H1 (cell line): ENCODE data around the gene JMJD8. TPM values are rescaled to one million over a fixed set of nuclear protein-coding genes. Genes with fewer than 3 reads are reported as not detected.
A peak's percentile ranks its signal among the peaks of the same experiment; 100 is the strongest.

Source experiments
- CTCF ChIA-PET: fragments of 300-600 bp; sonication (Branson Sonifier 250); formaldehyde crosslinking; loops from one replicate; lab custom pipeline; 2021; ENCODE audit not compliant: partially characterized antibody; lab: Charles Lee
- POLR2A ChIA-PET: fragments of 300-600 bp; sonication (Branson Sonifier 250); formaldehyde crosslinking; loops from one replicate; lab custom pipeline; 2021; ENCODE audit warnings: inconsistent platforms; ENCODE audit not compliant: partially characterized antibody; lab: Charles Lee
- DNase-seq, 2 experiments: peaks; one replicate each; pipeline versions ENCODE4 v3.0.0 to v3.0.0-alpha.2; 2010 to 2022; ENCODE audit warnings: low spot score in 2 of 2, low read depth in 1 of 2, mixed read lengths in 1 of 2
- FAIRE-seq: peaks from 2 replicates; lab custom pipeline; 2011; peaks lifted over from hg19 to GRCh38; lab: Jason Lieb, UNC
- H2AFZ ChIP-seq: 2 replicates; pipeline ENCODE4 v1.8.1; 2012; ENCODE audit warnings: low read length, inconsistent platforms
- H2AK5ac ChIP-seq: 2 replicates; pipeline ENCODE4 v1.6.1; 2013; ENCODE audit warnings: low read depth, low read length
- H2BK120ac ChIP-seq: replicated peaks from 2 replicates; pipeline ENCODE3; 2013; ENCODE audit warnings: low read depth, low read length, inconsistent platforms
- H2BK12ac ChIP-seq: 2 replicates; pipeline ENCODE4 v1.6.1; 2013; ENCODE audit warnings: low read depth, low read length
- H2BK15ac ChIP-seq: 2 replicates; pipeline ENCODE4 v1.6.1; 2013; ENCODE audit warnings: low read length
- H2BK20ac ChIP-seq: 2 replicates; pipeline ENCODE4 v1.6.1; 2013; ENCODE audit warnings: low read length
- H2BK5ac ChIP-seq: 2 replicates; pipeline ENCODE4 v1.6.1; 2013; ENCODE audit warnings: low read depth, low read length
- H3K14ac ChIP-seq: 2 replicates; pipeline ENCODE4 v1.6.1; 2013; ENCODE audit warnings: inconsistent platforms; ENCODE audit not compliant: insufficient read length
- H3K18ac ChIP-seq: 2 replicates; pipeline ENCODE4 v1.6.1; 2013; ENCODE audit warnings: low read length; ENCODE audit errors: extremely low read depth
- H3K23ac ChIP-seq: 2 replicates; pipeline ENCODE4 v1.6.1; 2013; ENCODE audit warnings: inconsistent platforms; ENCODE audit not compliant: insufficient read length
- H3K23me2 ChIP-seq: 2 replicates; pipeline ENCODE4 v1.6.1; 2013; ENCODE audit warnings: low read depth, low read length
- H3K27ac ChIP-seq: 2 replicates; pipeline ENCODE4 v1.6.1; 2011; ENCODE audit warnings: low read depth, low read length, inconsistent platforms
- H3K27me3 ChIP-seq, 4 experiments: replicated peaks in 1 of 4; 1 replicate in 1 of 4; 2 replicates in 3 of 4; pipeline versions ENCODE4 v1.6.1 to v1.8.1; 2011 to 2013; ENCODE audit warnings: low read length in 3 of 4, mild to moderate bottlenecking in 3 of 4, inconsistent platforms in 2 of 4, mixed read lengths in 2 of 4, moderate library complexity in 1 of 4; ENCODE audit not compliant: control insufficient read depth in 3 of 4, insufficient read depth in 3 of 4; ENCODE audit errors: extremely low read depth in 1 of 4
- H3K36me3 ChIP-seq, 4 experiments: 2 replicates each; pipeline versions ENCODE4 v1.6.1 to v1.8.1; 2011 to 2013; ENCODE audit warnings: mild to moderate bottlenecking in 4 of 4, low read length in 3 of 4, moderate library complexity in 2 of 4, control low read depth in 1 of 4, inconsistent platforms in 1 of 4; ENCODE audit not compliant: insufficient read depth in 4 of 4, control insufficient read depth in 2 of 4
- H3K4ac ChIP-seq: replicated peaks from 2 replicates; pipeline ENCODE3; 2013; ENCODE audit warnings: low read length, low read depth, mixed read lengths, inconsistent platforms; ENCODE audit not compliant: insufficient read length
- H3K4me1 ChIP-seq, 4 experiments: replicated peaks in 1 of 4; 1 replicate in 1 of 4; 2 replicates in 3 of 4; pipeline versions ENCODE4 v1.6.1 to v1.8.1; 2011 to 2013; ENCODE audit warnings: low read length in 3 of 4, inconsistent platforms in 2 of 4, mixed read lengths in 1 of 4; ENCODE audit not compliant: insufficient read depth in 4 of 4, control insufficient read depth in 3 of 4
- H3K4me2 ChIP-seq, 2 experiments: 2 replicates each; pipeline versions ENCODE4 v1.6.1 to v1.8.1; 2011 to 2013; ENCODE audit warnings: low read depth in 2 of 2, low read length in 2 of 2, control low read depth in 1 of 2, inconsistent platforms in 1 of 2, mild to moderate bottlenecking in 1 of 2; ENCODE audit not compliant: insufficient read depth in 1 of 2
- H3K4me3 ChIP-seq, 4 experiments: fragments of 200-600, 300-600 bp in 1 of 4; sonication (generic), shearing (Covaris generic), sonication (Bioruptor Twin) in 1 of 4; 2 replicates each; pipeline versions ENCODE4 v1.5.1 to v1.8.1; 2011 to 2016; ENCODE audit warnings: low read length in 4 of 4, low read depth in 3 of 4, control low read depth in 2 of 4, inconsistent platforms in 2 of 4, mild to moderate bottlenecking in 2 of 4, mixed read lengths in 1 of 4, moderate library complexity in 1 of 4; ENCODE audit not compliant: insufficient read depth in 2 of 4; ENCODE audit errors: extremely low read depth in 1 of 4
- H3K56ac ChIP-seq: replicated peaks from 2 replicates; pipeline ENCODE3; 2013; ENCODE audit warnings: low read depth, mild to moderate bottlenecking, mixed read lengths, low read length, inconsistent platforms; ENCODE audit not compliant: insufficient read length
- H3K79me1 ChIP-seq: 2 replicates; pipeline ENCODE4 v1.6.1; 2013; ENCODE audit warnings: low read depth, low read length, control low read depth
- H3K79me2 ChIP-seq, 2 experiments: 2 replicates each; pipeline versions ENCODE4 v1.6.1 to v1.8.1; 2012 to 2013; ENCODE audit warnings: low read length in 2 of 2, mild to moderate bottlenecking in 2 of 2, inconsistent platforms in 1 of 2; ENCODE audit not compliant: insufficient read depth in 2 of 2, control insufficient read depth in 1 of 2
- H3K9ac ChIP-seq, 4 experiments: replicated peaks in 1 of 4; 1 replicate in 1 of 4; 2 replicates in 3 of 4; pipeline versions ENCODE4 v1.6.1 to v1.8.1; 2011 to 2013; ENCODE audit warnings: low read depth in 3 of 4, low read length in 3 of 4, control low read depth in 2 of 4, mild to moderate bottlenecking in 2 of 4, moderate library complexity in 2 of 4, inconsistent platforms in 1 of 4; ENCODE audit errors: extremely low read depth in 1 of 4
- H3K9me3 ChIP-seq, 2 experiments: 2 replicates each; pipeline versions ENCODE4 v1.6.1 to v1.8.1; 2012 to 2013; ENCODE audit warnings: mild to moderate bottlenecking in 2 of 2, moderate library complexity in 2 of 2, control low read depth in 1 of 2, inconsistent platforms in 1 of 2, low read depth in 1 of 2, low read length in 1 of 2, mixed read lengths in 1 of 2; ENCODE audit not compliant: insufficient read depth in 2 of 2
- H4K20me1 ChIP-seq, 2 experiments: replicated peaks in 1 of 2; 2 replicates each; pipeline versions ENCODE3 to v1.8.1; 2011 to 2013; ENCODE audit warnings: inconsistent platforms in 2 of 2, low read length in 2 of 2, mild to moderate bottlenecking in 1 of 2; ENCODE audit not compliant: insufficient read depth in 2 of 2, control insufficient read depth in 1 of 2
- H4K5ac ChIP-seq: 2 replicates; pipeline ENCODE4 v1.6.1; 2013; ENCODE audit warnings: low read length, low read depth, mixed read lengths, inconsistent platforms; ENCODE audit not compliant: insufficient read length
- H4K8ac ChIP-seq: 2 replicates; pipeline ENCODE4 v1.8.0; 2013; ENCODE audit warnings: mild to moderate bottlenecking, moderate library complexity, low read length, inconsistent platforms; ENCODE audit not compliant: insufficient read depth; ENCODE audit errors: extremely low read depth
- H4K91ac ChIP-seq: replicated peaks from 2 replicates; pipeline ENCODE3; 2013; ENCODE audit warnings: low read length, mixed read lengths, inconsistent platforms; ENCODE audit not compliant: insufficient read length
- ASH2L ChIP-seq: fragments of 200-600, 300-600 bp; sonication (generic); IDR thresholded peaks from one replicate; pipeline ENCODE4 v1.7.1; 2017; ENCODE audit warnings: low read length
- CTBP2 ChIP-seq: IDR thresholded peaks from 2 replicates; pipeline ENCODE4 v1.7.0; 2011; ENCODE audit warnings: borderline replicate concordance, mild to moderate bottlenecking, moderate library complexity, mixed read lengths, low read length; ENCODE audit not compliant: insufficient read depth, insufficient read length
- HDAC2 ChIP-seq, 2 experiments: fragments of 300-600 bp in 1 of 2; sonication (generic) in 1 of 2; IDR thresholded peaks; 2 replicates each; pipeline ENCODE4 v1.6.1; 2011 to 2012; ENCODE audit warnings: low read depth in 2 of 2, low read length in 2 of 2, mild to moderate bottlenecking in 2 of 2, moderate library complexity in 2 of 2, borderline replicate concordance in 1 of 2, inconsistent platforms in 1 of 2
- KDM1A ChIP-seq: fragments of 200-600, 300-600 bp; sonication (generic); IDR thresholded peaks from 2 replicates; pipeline ENCODE4 v1.7.1; 2016; ENCODE audit warnings: mild to moderate bottlenecking, low read length, borderline replicate concordance
- POLR2AphosphoS5 ChIP-seq: IDR thresholded peaks from 2 replicates; pipeline ENCODE4 v1.6.1; 2011; ENCODE audit warnings: low read depth, low read length
- SIN3A ChIP-seq, 2 experiments: IDR thresholded peaks in 1 of 2; conservative IDR thresholded peaks in 1 of 2; 2 replicates each; pipeline ENCODE4 v1.6.1; 2011 to 2012; ENCODE audit warnings: low read length in 2 of 2, improper control_type of control experiment in 1 of 2, low read depth in 1 of 2, mild to moderate bottlenecking in 1 of 2
- SP4 ChIP-seq: IDR thresholded peaks from 2 replicates; pipeline ENCODE4 v1.6.1; 2012; ENCODE audit warnings: low read length, inconsistent platforms
- WGBS, 2 experiments: shearing (Covaris generic) in 1 of 2; methylation state at CpG; one replicate each; pipeline versions ENCODE4 v1.1.6 to v1.1.7; 2013 to 2015; ENCODE audit warnings: low lambda C conversion rate in 2 of 2, mixed read lengths in 2 of 2, inconsistent platforms in 1 of 2, low coverage in 1 of 2, missing lambda C conversion rate in 1 of 2; ENCODE audit not compliant: insufficient replicate concordance in 2 of 2, insufficient coverage in 1 of 2, insufficient read length in 1 of 2; ENCODE audit errors: extremely low coverage in 1 of 2, missing lambda C conversion rate in 1 of 2; 5-methylcytosine and 5-hydroxymethylcytosine counted together
- polyA plus RNA-seq, 7 experiments: library from polyadenylated mRNA; depleted of rRNA in 3 of 7; stranded (reverse) in 5 of 7; unstranded in 2 of 7; fragments of >200 nt in 5 of 7; fragments of 200-250 nt in 2 of 7; gene quantifications; 1 replicate in 5 of 7; 2 replicates in 1 of 7; 4 replicates in 1 of 7; pipeline versions ENCODE4 v1.2.1 to v1.2.3, GENCODE V29; 2011 to 2013; ENCODE audit warnings: missing spikeins in 2 of 7, mixed read lengths in 2 of 7
- total RNA-seq: library from RNA; stranded (reverse); fragmentation: NEBNext Ultra II Directional; extraction: Animal tissue kit (Norgen Biotek cat#: 25700); gene quantifications from 2 replicates; pipeline ENCODE4 v1.2.1, GENCODE V29; 2021

The JMJD8 gene
- total and polyA plus RNA-seq, 2 of the 8 experiments (the other 6 are each of a cell fraction or from before 2014, with no cell fraction given): 46.4 to 87.4 TPM

- FAIRE-seq: no peak
- H3K79me2 ChIP-seq: no peaks in the 10 kb centered on the region
- no peak within 1 kb of the TSS for H2AFZ ChIP-seq
Observed at GRCh38 chr16:674968-675883, 8.9 kb downstream of the JMJD8 start, which contains the start of gene RHBDL1. Gene RHBDL1, plus strand, starts transcription at chr16:675671. Its CDS starts 120 bp downstream, at chr16:675791.

More at GRCh38 chr16:674968-675883, 8.9 kb downstream of the JMJD8 start, which contains the start of gene RHBDL1:
- TF ChIP-seq SP4 (no peak), CTBP2 (no peak), ASH2L (peak; percentile 36), SIN3A (conservative IDR thresholded peaks at IDR 0.05 in 1 of 2, IDR thresholded peaks at IDR 0.05 in 1 of 2; ENCODE audit: low read depth in 1 of 2, low read length in 2 of 2) (peak in 1 of 2 experiments; percentile 66; a peak in 1 of 4 replicates), POLR2AphosphoS5 (peak; percentile 17; the same call in 1 of the 2 replicates), HDAC2 (IDR thresholded peaks at IDR 0.05; ENCODE audit: borderline replicate concordance in 1 of 2, low read depth in 2 of 2, low read length in 2 of 2) (peak in 1 of 2 experiments; percentile 12; a peak in 1 of 4 replicates), KDM1A (0 out of 2 replicates have a peak, but pooled peaks have one; percentile 24)
- Histone ChIP-seq H4K8ac (no peak within 1 kb of the TSS), H2AK5ac (peak within 1 kb of the TSS; percentile 75; the same call in 1 of the 2 replicates), H3K4me1 (peaks cover 0 to 30% (median 23%) of the 10 kb centered on the region in 4 experiments; a peak in 6 of 7 replicates), H2BK120ac (no peak within 1 kb of the TSS), H3K14ac (no peak within 1 kb of the TSS), H3K23me2 (peaks cover 9% of the 10 kb centered on the region), H2BK15ac (peak within 1 kb of the TSS; percentile 92; the same call in 1 of the 2 replicates), H4K91ac (peak within 1 kb of the TSS; percentile 52), H3K36me3 (peaks cover 10 to 35% (median 27%) of the 10 kb centered on the region in 4 experiments; a peak in 7 of 8 replicates), H3K18ac (peak within 1 kb of the TSS; percentile 60), H3K9ac (peak within 1 kb of the TSS in 1 of 4 experiments; percentile 20; a peak in 1 of 7 replicates), H3K4me3 (peak within 1 kb of the TSS; percentile 39 to 74 (median 54)), H3K9me3 (no peaks in the 10 kb centered on the region), H2BK12ac (peak within 1 kb of the TSS; percentile 96; the same call in 1 of the 2 replicates), H2BK5ac (peak within 1 kb of the TSS; percentile 56; the same call in 1 of the 2 replicates), H2BK20ac (peak within 1 kb of the TSS; percentile 61; the same call in 1 of the 2 replicates), H3K56ac (peak within 1 kb of the TSS; percentile 9), H3K4ac (peak within 1 kb of the TSS; percentile 69), H3K23ac (no peak within 1 kb of the TSS), H3K4me2 (peak within 1 kb of the TSS; percentile 79 to 99), H4K5ac (no peak within 1 kb of the TSS), H3K27ac (no peak within 1 kb of the TSS), H4K20me1 (peaks cover 5 to 25% of the 10 kb centered on the region in 2 experiments), H3K27me3 (peaks cover 0 to 2% (median 0%) of the 10 kb centered on the region in 4 experiments; a peak in 2 of 7 replicates), H3K79me1 (no peaks in the 10 kb centered on the region)
- ChIA-PET CTCF (interaction anchor here (0.7 to 12.0 kb wide), 10 partner anchors 8 to 93 kb away, joined by 3 to 75 read pairs (median 4); partner anchors contain the start of genes RHOT2 and WDR24), POLR2A (interaction anchor here (1.2 to 13.3 kb wide), 20 partner anchors 9 to 128 kb away, joined by 3 to 214 read pairs (median 6); partner anchors contain the start of genes ANTKMT, CCDC78, JMJD8 and METRN)
- 8% methylated on average over 39 of the region's 73 CpGs; no CpG with 5 or more reads in 1 of the 2 experiments for WGBS, 2 experiments
- DNase-seq: peak; percentile 68 to 80
